SIG-M5 treated with dmso at 0.1 percent for 504 hours (cell line): ENCODE measurements around the gene CIDEB.

ENCODE experiments used
- DNase-seq: peaks from one replicate; lab custom pipeline; 2025; ENCODE audit not compliant: unreplicated experiment; lab: John Stamatoyannopoulos, UW

CIDEB gene

DNA sequence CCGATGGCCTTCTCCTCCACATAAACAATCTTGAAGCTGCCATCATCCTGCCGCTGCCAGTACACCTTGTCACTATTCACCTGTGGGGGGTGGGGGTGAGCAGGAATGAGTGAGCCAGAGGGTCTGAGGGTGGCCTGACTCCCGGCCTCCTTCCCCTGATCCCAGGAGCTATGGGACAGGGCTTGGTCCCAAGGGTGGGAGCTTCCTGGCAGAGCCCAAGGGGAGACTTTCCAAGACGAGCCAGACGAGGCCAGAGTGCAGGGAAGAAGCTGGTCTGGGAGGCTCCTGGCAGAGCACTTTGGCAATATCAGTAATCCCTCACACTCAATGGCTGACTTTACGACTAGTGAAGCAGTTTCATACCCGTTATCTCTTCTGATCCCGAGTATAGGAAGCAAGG is 52.3 kb downstream of the CIDEB start:
- no peak for DNase-seq
